GM12891 (cell line): ENCODE measurements around the gene CELA2B.

ENCODE experiments used
- POLR2A ChIP-seq: IDR thresholded peaks from 2 replicates; pipeline ENCODE4 v1.6.1; 2011; ENCODE audit warnings: low read depth, low read length, control low read depth
- POLR2AphosphoS5 ChIP-seq: IDR thresholded peaks from 2 replicates; pipeline ENCODE4 v1.6.1; 2011; ENCODE audit warnings: low read depth, low read length, control low read depth

DNA sequence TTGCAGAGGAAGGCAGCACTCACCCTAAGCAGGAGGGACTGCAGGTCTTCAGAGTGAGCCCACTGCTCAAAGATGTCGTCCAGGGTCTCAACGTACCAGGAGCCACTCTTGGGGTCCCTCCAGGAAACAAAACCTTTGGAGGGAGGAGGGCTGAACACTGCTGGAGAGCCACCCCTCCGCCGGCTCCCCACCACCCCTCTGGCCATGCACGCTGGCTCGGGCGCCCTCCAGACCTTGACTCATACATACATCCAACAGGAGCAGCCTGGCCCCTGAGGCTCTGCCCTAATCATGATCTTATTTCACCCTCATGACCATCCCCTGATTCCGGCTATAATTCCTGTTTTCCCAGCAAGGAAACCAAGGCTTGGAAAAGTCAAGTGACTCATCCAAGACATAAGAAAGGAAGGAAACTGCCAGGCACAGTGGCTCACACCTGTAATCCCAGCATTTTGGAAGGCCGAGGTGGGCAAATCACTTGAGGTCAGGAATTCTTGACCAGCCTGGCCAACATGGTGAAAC lies 18.0 kb downstream of the CELA2B start:
- no peak for TF ChIP-seq POLR2AphosphoS5
- TF ChIP-seq POLR2A: no peak
